GM12878 (cell line): ENCODE measurements around the gene AGFG1. TPM values are rescaled to one million over a fixed set of nuclear protein-coding genes. Genes with fewer than 3 reads are reported as not detected.

Experiments
- KDM1A ChIP-seq: fragments of 200-600 bp; sonication (generic); IDR thresholded peaks from 2 replicates; pipeline ENCODE4 v1.6.1; 2016; ENCODE audit warnings: borderline replicate concordance
- MXI1 ChIP-seq: fragments of 150-350 bp; IDR thresholded peaks from 2 replicates; pipeline ENCODE4 v1.6.1; 2011; ENCODE audit warnings: low read depth, mild to moderate bottlenecking, inconsistent platforms, low read length, improper control_type of control experiment
- MYC ChIP-seq: IDR thresholded peaks from 2 replicates; pipeline ENCODE4 v1.6.1; 2011; ENCODE audit warnings: mild to moderate bottlenecking, low read length, moderate library complexity, inconsistent platforms; ENCODE audit not compliant: insufficient read depth, insufficient replicate concordance, insufficient read length, severe bottlenecking
- PAX5 ChIP-seq: IDR thresholded peaks from 2 replicates; pipeline ENCODE4 v1.6.1; 2011; ENCODE audit warnings: low read depth, low read length, borderline replicate concordance
- POU2F2 ChIP-seq: IDR thresholded peaks from 3 replicates; pipeline ENCODE4 v1.6.1; 2011; ENCODE audit warnings: low read depth, mild to moderate bottlenecking, low read length, borderline replicate concordance
- RAD21 ChIP-seq: IDR thresholded peaks from 2 replicates; pipeline ENCODE4 v1.6.1; 2011; ENCODE audit warnings: mild to moderate bottlenecking, low read depth, low read length, moderate library complexity; ENCODE audit not compliant: insufficient read depth
- RAD51 ChIP-seq: fragments of 450-650 bp; IDR thresholded peaks from 2 replicates; pipeline ENCODE4 v1.6.1; 2016; ENCODE audit warnings: moderate library complexity, mild to moderate bottlenecking, inconsistent platforms
- RBBP5 ChIP-seq: fragments of 200-600 bp; sonication (generic); conservative IDR thresholded peaks from 2 replicates; pipeline ENCODE4 v1.6.1; 2016
- SMC3 ChIP-seq: IDR thresholded peaks from 2 replicates; pipeline ENCODE4 v1.6.1; 2011; ENCODE audit warnings: low read length, improper control_type of control experiment, borderline replicate concordance
- STAT1 ChIP-seq: fragments of 450-650 bp; conservative IDR thresholded peaks from 2 replicates; pipeline ENCODE4 v1.6.1; 2014; ENCODE audit warnings: antibody characterized with exemption, mild to moderate bottlenecking
- polyA plus RNA-seq, 11 experiments: library from polyadenylated mRNA; depleted of rRNA in 4 of 11; unstranded in 6 of 11; stranded (reverse) in 5 of 11; fragments of >200 nt; fragmentation: Nextera tagmentation in 4 of 11; fragmentation: Illumina TruSeq in 1 of 11; extraction: Ambion mirVana in 4 of 11; extraction: Trizol in 1 of 11; gene quantifications; 1 replicate in 1 of 11; 2 replicates in 10 of 11; pipeline versions ENCODE4 v1.2.1 to v1.2.3, GENCODE V29; 2011 to 2016; ENCODE audit warnings: inconsistent platforms in 2 of 11, missing spikeins in 2 of 11, low read depth in 1 of 11
- total RNA-seq, 4 experiments: library from RNA; depleted of rRNA in 3 of 4; stranded (reverse); fragments of >200 nt in 3 of 4; fragmentation: Illumina TruSeq in 1 of 4; extraction: Trizol in 1 of 4; gene quantifications; 2 replicates each; pipeline versions ENCODE4 v1.2.1 to v1.2.3, GENCODE V29; 2013 to 2021
- TF ChIP-seq, protein P1 (sequence below): fragments of 450-650 bp; formaldehyde crosslinking; IDR thresholded peaks from 2 replicates; pipeline ENCODE4 v1.4.0; 2022; ENCODE audit warnings: mild to moderate bottlenecking, moderate library complexity
- TF ChIP-seq, protein P2 (sequence below): fragments of 450-650 bp; IDR thresholded peaks from 2 replicates; pipeline ENCODE4 v1.6.1; 2017; ENCODE audit warnings: borderline replicate concordance
- TF ChIP-seq, protein P3 (sequence below): fragments of 450-650 bp; IDR thresholded peaks from 2 replicates; pipeline ENCODE4 v1.6.1; 2014; ENCODE audit warnings: mild to moderate bottlenecking
- TF ChIP-seq, protein P4 (sequence below): IDR thresholded peaks from 2 replicates; pipeline ENCODE4 v1.6.1; 2012; ENCODE audit warnings: low read depth, low read length, improper control_type of control experiment
- TF ChIP-seq, protein P5 (sequence below): IDR thresholded peaks from 2 replicates; pipeline ENCODE4 v1.6.1; 2012; ENCODE audit warnings: mild to moderate bottlenecking, low read depth, low read length

AGFG1 gene
- total and polyA plus RNA-seq, 10 of the 15 experiments (the other 5 are each of a cell fraction or from before 2014, with no cell fraction given) = 7.3 to 243 (median 81.7) TPM

DNA sequence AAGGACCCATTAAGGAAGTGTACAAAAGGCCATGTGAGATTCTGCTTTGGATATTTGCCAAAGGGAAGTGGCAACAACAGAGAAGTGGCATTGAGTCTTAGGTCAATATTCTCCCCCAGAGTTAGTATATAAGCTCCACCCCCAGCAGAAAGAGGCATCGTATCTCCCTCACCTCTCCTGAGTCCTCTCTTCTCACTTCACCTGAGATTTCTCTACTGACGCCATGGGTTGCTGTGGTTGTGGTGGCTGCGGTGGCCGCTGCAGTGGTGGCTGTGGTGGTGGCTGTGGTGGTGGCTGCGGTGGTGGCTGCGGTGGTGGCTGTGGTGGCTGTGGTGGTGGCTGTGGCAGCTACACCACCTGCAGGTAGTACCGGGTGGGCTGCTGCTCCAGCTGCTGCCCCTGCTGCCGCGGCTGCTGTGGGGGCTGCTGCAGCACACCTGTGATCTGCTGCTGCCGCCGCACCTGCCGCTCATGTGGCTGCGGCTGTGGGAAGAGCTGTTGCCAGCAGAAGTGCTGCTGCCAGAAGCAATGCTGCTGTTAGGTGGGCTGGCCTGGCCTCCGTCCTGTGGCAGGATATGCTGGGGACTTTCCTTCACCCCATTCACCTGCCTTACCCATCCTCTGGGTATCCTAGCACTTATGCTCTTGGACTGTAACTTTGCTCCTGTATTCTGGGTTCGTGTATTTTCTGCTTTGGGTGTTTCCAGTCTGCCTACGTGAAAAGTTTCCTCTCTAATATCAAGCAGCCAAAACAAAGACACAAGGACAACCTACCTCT, 136.8 kb downstream of the AGFG1 start (continued):
- TF ChIP-seq, protein P1, sequence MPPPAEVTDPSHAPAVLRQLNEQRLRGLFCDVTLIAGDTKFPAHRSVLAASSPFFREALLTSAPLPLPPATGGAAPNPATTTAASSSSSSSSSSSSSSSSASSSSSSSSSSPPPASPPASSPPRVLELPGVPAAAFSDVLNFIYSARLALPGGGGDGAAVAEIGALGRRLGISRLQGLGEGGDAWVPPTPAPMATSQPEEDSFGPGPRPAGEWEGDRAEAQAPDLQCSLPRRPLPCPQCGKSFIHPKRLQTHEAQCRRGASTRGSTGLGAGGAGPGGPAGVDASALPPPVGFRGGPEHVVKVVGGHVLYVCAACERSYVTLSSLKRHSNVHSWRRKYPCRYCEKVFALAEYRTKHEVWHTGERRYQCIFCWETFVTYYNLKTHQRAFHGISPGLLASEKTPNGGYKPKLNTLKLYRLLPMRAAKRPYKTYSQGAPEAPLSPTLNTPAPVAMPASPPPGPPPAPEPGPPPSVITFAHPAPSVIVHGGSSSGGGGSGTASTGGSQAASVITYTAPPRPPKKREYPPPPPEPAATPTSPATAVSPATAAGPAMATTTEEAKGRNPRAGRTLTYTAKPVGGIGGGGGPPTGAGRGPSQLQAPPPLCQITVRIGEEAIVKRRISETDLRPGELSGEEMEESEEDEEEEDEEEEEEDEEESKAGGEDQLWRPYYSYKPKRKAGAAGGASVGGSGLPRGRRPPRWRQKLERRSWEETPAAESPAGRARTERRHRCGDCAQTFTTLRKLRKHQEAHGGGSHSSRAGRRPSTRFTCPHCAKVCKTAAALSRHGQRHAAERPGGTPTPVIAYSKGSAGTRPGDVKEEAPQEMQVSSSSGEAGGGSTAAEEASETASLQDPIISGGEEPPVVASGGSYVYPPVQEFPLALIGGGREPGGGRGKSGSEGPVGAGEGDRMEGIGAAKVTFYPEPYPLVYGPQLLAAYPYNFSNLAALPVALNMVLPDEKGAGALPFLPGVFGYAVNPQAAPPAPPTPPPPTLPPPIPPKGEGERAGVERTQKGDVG (CRISPR knock-in tag) = no peak
- TF ChIP-seq, protein P2, sequence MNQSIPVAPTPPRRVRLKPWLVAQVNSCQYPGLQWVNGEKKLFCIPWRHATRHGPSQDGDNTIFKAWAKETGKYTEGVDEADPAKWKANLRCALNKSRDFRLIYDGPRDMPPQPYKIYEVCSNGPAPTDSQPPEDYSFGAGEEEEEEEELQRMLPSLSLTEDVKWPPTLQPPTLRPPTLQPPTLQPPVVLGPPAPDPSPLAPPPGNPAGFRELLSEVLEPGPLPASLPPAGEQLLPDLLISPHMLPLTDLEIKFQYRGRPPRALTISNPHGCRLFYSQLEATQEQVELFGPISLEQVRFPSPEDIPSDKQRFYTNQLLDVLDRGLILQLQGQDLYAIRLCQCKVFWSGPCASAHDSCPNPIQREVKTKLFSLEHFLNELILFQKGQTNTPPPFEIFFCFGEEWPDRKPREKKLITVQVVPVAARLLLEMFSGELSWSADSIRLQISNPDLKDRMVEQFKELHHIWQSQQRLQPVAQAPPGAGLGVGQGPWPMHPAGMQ = peak; percentile 92
- TF ChIP-seq RAD21 = no peak
- no peak for TF ChIP-seq MXI1
- TF ChIP-seq RBBP5 = no peak
- TF ChIP-seq MYC = no peak
- TF ChIP-seq, protein P3, sequence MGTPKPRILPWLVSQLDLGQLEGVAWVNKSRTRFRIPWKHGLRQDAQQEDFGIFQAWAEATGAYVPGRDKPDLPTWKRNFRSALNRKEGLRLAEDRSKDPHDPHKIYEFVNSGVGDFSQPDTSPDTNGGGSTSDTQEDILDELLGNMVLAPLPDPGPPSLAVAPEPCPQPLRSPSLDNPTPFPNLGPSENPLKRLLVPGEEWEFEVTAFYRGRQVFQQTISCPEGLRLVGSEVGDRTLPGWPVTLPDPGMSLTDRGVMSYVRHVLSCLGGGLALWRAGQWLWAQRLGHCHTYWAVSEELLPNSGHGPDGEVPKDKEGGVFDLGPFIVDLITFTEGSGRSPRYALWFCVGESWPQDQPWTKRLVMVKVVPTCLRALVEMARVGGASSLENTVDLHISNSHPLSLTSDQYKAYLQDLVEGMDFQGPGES = no peak
- TF ChIP-seq KDM1A = no peak
- no peak for TF ChIP-seq POU2F2
- TF ChIP-seq STAT1 = no peak
- TF ChIP-seq SMC3 = no peak
- TF ChIP-seq, protein P4, sequence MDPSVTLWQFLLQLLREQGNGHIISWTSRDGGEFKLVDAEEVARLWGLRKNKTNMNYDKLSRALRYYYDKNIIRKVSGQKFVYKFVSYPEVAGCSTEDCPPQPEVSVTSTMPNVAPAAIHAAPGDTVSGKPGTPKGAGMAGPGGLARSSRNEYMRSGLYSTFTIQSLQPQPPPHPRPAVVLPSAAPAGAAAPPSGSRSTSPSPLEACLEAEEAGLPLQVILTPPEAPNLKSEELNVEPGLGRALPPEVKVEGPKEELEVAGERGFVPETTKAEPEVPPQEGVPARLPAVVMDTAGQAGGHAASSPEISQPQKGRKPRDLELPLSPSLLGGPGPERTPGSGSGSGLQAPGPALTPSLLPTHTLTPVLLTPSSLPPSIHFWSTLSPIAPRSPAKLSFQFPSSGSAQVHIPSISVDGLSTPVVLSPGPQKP = no peak
- TF ChIP-seq, protein P5, sequence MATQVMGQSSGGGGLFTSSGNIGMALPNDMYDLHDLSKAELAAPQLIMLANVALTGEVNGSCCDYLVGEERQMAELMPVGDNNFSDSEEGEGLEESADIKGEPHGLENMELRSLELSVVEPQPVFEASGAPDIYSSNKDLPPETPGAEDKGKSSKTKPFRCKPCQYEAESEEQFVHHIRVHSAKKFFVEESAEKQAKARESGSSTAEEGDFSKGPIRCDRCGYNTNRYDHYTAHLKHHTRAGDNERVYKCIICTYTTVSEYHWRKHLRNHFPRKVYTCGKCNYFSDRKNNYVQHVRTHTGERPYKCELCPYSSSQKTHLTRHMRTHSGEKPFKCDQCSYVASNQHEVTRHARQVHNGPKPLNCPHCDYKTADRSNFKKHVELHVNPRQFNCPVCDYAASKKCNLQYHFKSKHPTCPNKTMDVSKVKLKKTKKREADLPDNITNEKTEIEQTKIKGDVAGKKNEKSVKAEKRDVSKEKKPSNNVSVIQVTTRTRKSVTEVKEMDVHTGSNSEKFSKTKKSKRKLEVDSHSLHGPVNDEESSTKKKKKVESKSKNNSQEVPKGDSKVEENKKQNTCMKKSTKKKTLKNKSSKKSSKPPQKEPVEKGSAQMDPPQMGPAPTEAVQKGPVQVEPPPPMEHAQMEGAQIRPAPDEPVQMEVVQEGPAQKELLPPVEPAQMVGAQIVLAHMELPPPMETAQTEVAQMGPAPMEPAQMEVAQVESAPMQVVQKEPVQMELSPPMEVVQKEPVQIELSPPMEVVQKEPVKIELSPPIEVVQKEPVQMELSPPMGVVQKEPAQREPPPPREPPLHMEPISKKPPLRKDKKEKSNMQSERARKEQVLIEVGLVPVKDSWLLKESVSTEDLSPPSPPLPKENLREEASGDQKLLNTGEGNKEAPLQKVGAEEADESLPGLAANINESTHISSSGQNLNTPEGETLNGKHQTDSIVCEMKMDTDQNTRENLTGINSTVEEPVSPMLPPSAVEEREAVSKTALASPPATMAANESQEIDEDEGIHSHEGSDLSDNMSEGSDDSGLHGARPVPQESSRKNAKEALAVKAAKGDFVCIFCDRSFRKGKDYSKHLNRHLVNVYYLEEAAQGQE = no peak
- peak; percentile 45; the same call in 1 of the 2 replicates for TF ChIP-seq PAX5
- no peak for TF ChIP-seq RAD51
